ENCODE data around the gene MTMR12.
"Not testable (repeated sequence)": the region's sequence is repeated elsewhere in the genome, so short reads cannot be mapped to it uniquely, and the experiment has no call there.

Gene MTMR12

GRCh38 chr5:32299059-32299677, 13.6 kb downstream of the MTMR12 start:
- ATAC-seq (replicated peaks) (no peak), DNase-seq (no peak)
- peaks cover 27 to 43% of the 10 kb centered on the region in 2 donors for H3K36me3 Mint-ChIP-seq
- no peaks in the 10 kb centered on the region for H3K27me3 Mint-ChIP-seq
- no peak overlapping the region for H3K4me3 Mint-ChIP-seq
- H3K27ac Mint-ChIP-seq: no peak overlapping the region
- H3K9me3 Mint-ChIP-seq: no peaks in the 10 kb centered on the region
- peaks cover 44 to 68% of the 10 kb centered on the region in 2 donors for H3K4me1 Mint-ChIP-seq

DNA sequence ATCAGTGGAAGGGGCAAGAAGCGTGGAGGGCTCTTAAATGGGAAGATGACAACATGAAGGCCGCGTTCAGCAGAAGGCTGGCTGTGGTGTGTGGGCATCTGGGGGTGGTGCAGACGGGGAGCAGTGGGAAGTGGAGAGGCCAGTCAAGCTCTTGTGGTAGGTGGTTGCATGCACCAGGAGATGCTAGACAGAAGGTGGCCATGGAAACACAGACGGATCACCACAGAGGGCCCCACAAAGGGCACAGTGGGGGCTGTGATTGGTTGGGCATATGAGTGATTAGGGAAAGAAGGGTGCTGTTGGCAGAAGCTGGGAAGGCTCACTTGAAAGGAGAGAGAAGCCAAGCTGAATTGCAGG, 14.7 kb downstream of the MTMR12 start:
- Mint-ChIP-seq H3K4me3 (peak overlapping the region; percentile 7 to 45), H3K4me1 (peaks cover 48 to 68% of the 10 kb centered on the region in 2 donors)
- peak; percentile 98 for ATAC-seq (replicated peaks)

DNA sequence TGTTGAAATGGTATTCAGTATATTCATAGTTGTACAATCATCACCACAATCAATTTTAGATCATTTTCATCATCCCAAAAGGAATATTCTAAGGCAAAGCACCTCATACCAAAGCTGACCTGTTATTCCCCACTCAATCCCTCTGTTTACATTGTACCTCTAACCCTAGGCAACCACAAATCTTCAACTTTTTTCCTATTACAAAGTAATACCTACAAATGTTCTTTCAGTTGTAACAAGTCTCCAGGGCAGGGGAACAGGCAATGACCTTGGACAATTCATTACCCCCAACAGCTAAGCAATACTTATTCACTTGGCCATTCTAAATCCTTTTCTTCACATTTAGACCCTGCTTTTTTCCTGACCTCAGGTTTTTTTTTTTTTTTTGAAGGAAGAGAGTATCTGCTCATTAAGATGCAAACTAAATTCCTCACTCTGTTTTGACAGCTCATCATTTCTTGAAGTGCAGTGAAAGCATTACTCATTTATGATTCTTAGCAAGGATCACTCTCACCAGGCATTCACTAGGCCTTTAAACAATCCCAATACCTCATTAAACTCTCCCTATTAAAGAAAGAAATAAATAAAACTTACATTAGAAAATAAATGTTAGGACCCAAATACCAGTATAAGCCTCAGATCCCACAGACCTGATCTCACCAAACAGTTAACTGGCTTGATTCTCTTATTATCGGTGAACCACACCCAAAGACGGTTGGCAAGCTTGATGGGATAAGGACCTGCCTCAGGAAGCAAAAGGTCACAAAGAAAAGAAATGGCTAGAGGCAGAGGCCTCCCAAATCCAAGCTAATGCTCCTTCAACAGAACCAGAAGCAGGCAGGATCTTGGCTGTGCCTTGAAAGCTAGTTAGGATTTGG, 15.3 kb downstream of the MTMR12 start:
- peaks cover 51 to 68% of the 10 kb centered on the region in 2 donors for H3K4me1 Mint-ChIP-seq
- no peaks in the 10 kb centered on the region for H3K9me3 Mint-ChIP-seq
- DNase-seq (no peak), ATAC-seq (replicated peaks) (peak in 1 of 2 donors; percentile 35)
- peak overlapping the region; percentile 7 to 45 for H3K4me3 Mint-ChIP-seq
- peak overlapping the region; percentile 79 for H3K27ac Mint-ChIP-seq
- peaks cover 39 to 58% of the 10 kb centered on the region in 2 donors for H3K36me3 Mint-ChIP-seq
- no peaks in the 10 kb centered on the region for H3K27me3 Mint-ChIP-seq

More for the DNA sequence above, 14.7 kb downstream of the MTMR12 start:
- peaks cover 36 to 51% of the 10 kb centered on the region in 2 donors for H3K36me3 Mint-ChIP-seq
- H3K27me3 Mint-ChIP-seq: no peaks in the 10 kb centered on the region
- peak overlapping the region; percentile 79 for H3K27ac Mint-ChIP-seq
- H3K9me3 Mint-ChIP-seq: no peaks in the 10 kb centered on the region
- peak; percentile 48 for DNase-seq

- not testable (repeated sequence) for H3K4me3 Mint-ChIP-seq; H3K27me3 Mint-ChIP-seq; ATAC-seq (replicated peaks); DNase-seq; H3K9me3 Mint-ChIP-seq
- Mint-ChIP-seq H3K27ac (peak overlapping the region; percentile 69), H3K4me1 (peaks cover 60 to 72% of the 10 kb centered on the region in 2 donors), H3K36me3 (peaks cover 39 to 68% of the 10 kb centered on the region in 2 donors)
Observed at GRCh38 chr5:32295966-32296772, 16.6 kb downstream of the MTMR12 start.

GRCh38 chr5:32291591-32291990, 21.1 kb downstream of the MTMR12 start:
- ATAC-seq (replicated peaks): no peak
- peak overlapping the region; percentile 94 for H3K27ac Mint-ChIP-seq
- peaks cover 0 to 2% of the 10 kb centered on the region in 2 donors for H3K9me3 Mint-ChIP-seq
- peaks cover 47 to 60% of the 10 kb centered on the region in 2 donors for H3K4me1 Mint-ChIP-seq
- H3K4me3 Mint-ChIP-seq: no peak overlapping the region
- H3K27me3 Mint-ChIP-seq: no peaks in the 10 kb centered on the region
- no peak for DNase-seq
- H3K36me3 Mint-ChIP-seq: peaks cover 31 to 52% of the 10 kb centered on the region in 2 donors

GRCh38 chr5:32290922-32291321, 21.8 kb downstream of the MTMR12 start:
- DNase-seq (peak; percentile 64), ATAC-seq (replicated peaks) (peak; percentile 93 to 99)
- no peaks in the 10 kb centered on the region for H3K27me3 Mint-ChIP-seq
- H3K27ac Mint-ChIP-seq: peak overlapping the region; percentile 94
- H3K9me3 Mint-ChIP-seq: peaks cover 0 to 2% of the 10 kb centered on the region in 2 donors
- H3K36me3 Mint-ChIP-seq: peaks cover 28 to 47% of the 10 kb centered on the region in 2 donors
- peak overlapping the region; percentile 51 to 70 for H3K4me3 Mint-ChIP-seq
- H3K4me1 Mint-ChIP-seq: peaks cover 47 to 62% of the 10 kb centered on the region in 2 donors

DNA sequence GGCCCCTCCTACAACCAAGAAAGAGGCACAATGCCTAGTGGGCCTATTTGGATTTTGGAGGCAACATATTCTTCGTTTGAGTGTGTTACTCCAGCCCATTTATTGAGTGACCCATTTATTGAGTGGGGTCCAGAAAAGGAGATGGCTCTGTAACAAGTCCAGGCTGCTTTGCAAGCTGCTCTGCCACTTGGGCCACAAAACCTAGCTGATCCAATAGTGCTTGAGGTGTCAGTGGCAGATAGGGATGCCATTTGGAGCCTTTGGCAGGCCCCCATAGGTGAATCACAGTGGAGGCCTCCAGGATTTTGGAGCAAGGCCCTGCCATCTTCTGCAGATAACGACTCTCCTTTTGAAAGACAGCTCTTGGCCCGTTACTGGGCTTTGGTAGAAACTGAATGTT, 22.2 kb downstream of the MTMR12 start:
- ATAC-seq (replicated peaks); DNase-seq: not testable (repeated sequence)
- H3K4me1 Mint-ChIP-seq: peaks cover 49 to 62% of the 10 kb centered on the region in 2 donors

DNA sequence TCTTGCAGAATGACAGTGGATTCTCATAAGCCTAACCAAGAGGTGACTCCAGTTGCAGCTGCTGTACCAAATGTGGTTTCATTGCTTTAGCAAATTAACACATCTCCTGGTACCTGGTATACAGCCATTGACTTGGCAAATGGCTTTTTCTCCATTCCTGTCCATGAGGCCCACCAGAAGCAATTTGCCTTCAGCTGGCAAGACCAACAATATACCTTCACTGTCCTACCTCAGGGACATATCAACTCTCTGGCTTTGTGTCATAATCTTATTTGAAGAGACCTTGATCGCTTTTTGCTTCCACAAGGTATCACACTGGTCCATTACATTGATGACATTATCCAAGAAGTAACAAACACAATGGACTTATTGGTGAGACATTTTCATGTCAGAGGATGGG, 22.8 kb downstream of the MTMR12 start:
- not testable (repeated sequence) for DNase-seq; H3K9me3 Mint-ChIP-seq; H3K4me3 Mint-ChIP-seq; H3K27me3 Mint-ChIP-seq; ATAC-seq (replicated peaks)
- peaks cover 27 to 46% of the 10 kb centered on the region in 2 donors for H3K36me3 Mint-ChIP-seq
- peak overlapping the region; percentile 31 for H3K27ac Mint-ChIP-seq
- peaks cover 49 to 62% of the 10 kb centered on the region in 2 donors for H3K4me1 Mint-ChIP-seq

More for the DNA sequence above, 22.2 kb downstream of the MTMR12 start:
- peaks cover 29 to 49% of the 10 kb centered on the region in 2 donors for H3K36me3 Mint-ChIP-seq
- not testable (repeated sequence) for H3K4me3 Mint-ChIP-seq, H3K27me3 Mint-ChIP-seq, H3K9me3 Mint-ChIP-seq
- H3K27ac Mint-ChIP-seq: peak overlapping the region; percentile 94

- DNase-seq; H3K9me3 Mint-ChIP-seq; H3K4me3 Mint-ChIP-seq; ATAC-seq (replicated peaks); H3K27me3 Mint-ChIP-seq: not testable (repeated sequence)
- H3K4me1 Mint-ChIP-seq: peaks cover 41 to 58% of the 10 kb centered on the region in 2 donors
- H3K36me3 Mint-ChIP-seq: peaks cover 15 to 33% of the 10 kb centered on the region in 2 donors
- peak overlapping the region; percentile 25 for H3K27ac Mint-ChIP-seq
Observed at GRCh38 chr5:32288135-32288534, 24.6 kb downstream of the MTMR12 start.

DNA sequence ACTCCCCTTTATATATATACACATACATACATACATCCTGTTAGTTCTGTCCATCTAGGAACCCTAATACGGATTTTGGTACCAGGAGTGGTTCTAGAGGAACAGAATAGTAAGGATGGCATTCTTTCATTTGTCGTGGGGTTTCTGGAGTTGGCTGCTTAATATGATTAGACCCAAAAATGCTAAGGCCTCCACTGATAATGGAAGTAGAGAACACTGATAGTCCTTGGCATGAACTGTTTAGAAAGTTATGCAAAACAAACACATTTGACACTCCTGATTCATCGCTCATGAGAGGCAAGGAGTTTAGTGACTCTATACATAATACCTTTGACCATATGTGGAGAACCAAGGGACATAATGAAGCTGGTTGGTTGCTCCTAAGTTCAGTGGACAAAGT, 25.2 kb downstream of the MTMR12 start:
- Mint-ChIP-seq H3K4me1 (peaks cover 39 to 57% of the 10 kb centered on the region in 2 donors), H3K36me3 (peaks cover 13 to 29% of the 10 kb centered on the region in 2 donors)
- H3K27me3 Mint-ChIP-seq; DNase-seq; H3K27ac Mint-ChIP-seq; ATAC-seq (replicated peaks); H3K9me3 Mint-ChIP-seq; H3K4me3 Mint-ChIP-seq: not testable (repeated sequence)

DNA sequence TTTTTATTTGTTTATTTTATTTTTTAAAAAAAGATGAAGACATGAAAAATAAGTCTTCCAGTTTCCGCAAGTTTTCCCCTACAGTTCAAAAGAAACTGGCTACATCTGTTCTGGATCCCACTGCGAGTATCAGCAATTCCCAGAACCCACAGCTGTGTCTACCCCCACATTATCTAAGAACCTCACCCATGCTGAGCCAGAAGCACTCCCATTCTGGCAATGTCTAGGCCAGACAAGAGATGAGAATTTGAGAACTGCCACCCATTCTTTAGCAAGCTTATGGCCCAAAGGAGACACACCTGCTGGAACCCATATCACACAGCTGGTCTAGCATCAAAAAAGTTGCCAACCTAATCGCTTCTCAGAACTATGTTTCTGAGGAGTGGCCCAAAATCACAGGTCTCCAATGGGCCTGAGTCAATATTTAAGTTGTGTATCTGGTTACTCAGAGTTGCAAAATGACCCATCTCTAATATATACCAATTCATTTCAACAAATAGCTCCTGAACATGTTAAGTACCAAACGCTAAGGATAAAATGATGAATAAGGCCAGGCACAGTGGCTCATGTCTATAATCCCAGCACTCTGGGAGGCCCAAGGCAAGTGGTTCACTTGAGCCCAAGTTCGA, 27.1 kb downstream of the MTMR12 start:
- H3K4me3 Mint-ChIP-seq: no peak overlapping the region
- H3K9me3 Mint-ChIP-seq: peaks cover 0 to 5% of the 10 kb centered on the region in 2 donors
- H3K27me3 Mint-ChIP-seq: no peaks in the 10 kb centered on the region
- H3K4me1 Mint-ChIP-seq: peaks cover 26 to 52% of the 10 kb centered on the region in 2 donors
- ATAC-seq (replicated peaks) (no peak), DNase-seq (no peak)
- no peak overlapping the region for H3K27ac Mint-ChIP-seq
- peaks cover 12 to 19% of the 10 kb centered on the region in 2 donors for H3K36me3 Mint-ChIP-seq

GRCh38 chr5:32283539-32284377, 29.0 kb downstream of the MTMR12 start:
- H3K27ac Mint-ChIP-seq: peak overlapping the region; percentile 62
- no peaks in the 10 kb centered on the region for H3K27me3 Mint-ChIP-seq
- H3K4me1 Mint-ChIP-seq: peaks cover 24 to 48% of the 10 kb centered on the region in 2 donors
- no peak overlapping the region for H3K4me3 Mint-ChIP-seq
- peaks cover 0 to 5% of the 10 kb centered on the region in 2 donors for H3K9me3 Mint-ChIP-seq
- H3K36me3 Mint-ChIP-seq: peaks cover 13 to 20% of the 10 kb centered on the region in 2 donors
- no peak for DNase-seq
- ATAC-seq (replicated peaks): peak; percentile 80 to 90

DNA sequence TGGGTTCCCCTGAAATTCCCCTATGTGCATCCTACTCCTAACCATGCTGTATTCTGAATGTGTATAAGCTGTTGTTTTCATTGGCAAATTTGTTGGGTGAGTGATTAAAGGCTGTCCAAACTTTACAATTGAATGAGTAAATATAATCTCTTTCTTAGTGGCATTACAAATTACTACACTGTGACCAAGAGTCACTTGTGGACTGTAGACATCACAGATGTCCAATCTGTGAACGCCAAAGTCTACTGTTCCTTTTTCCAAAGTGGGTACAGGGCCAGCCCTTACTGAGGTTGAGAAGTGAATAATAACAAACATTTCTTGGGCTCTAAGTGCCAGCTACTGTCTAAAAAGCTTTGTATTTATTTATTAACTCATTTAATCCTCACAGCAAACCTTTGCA, 29.7 kb downstream of the MTMR12 start:
- DNase-seq (no peak), ATAC-seq (replicated peaks) (no peak)
- H3K27ac Mint-ChIP-seq: no peak overlapping the region
- peaks cover 0 to 5% of the 10 kb centered on the region in 2 donors for H3K9me3 Mint-ChIP-seq
- peaks cover 12 to 14% of the 10 kb centered on the region in 2 donors for H3K36me3 Mint-ChIP-seq
- no peak overlapping the region for H3K4me3 Mint-ChIP-seq
- peaks cover 21 to 48% of the 10 kb centered on the region in 2 donors for H3K4me1 Mint-ChIP-seq
- H3K27me3 Mint-ChIP-seq: no peaks in the 10 kb centered on the region
